GM12875 (cell line): ENCODE data around the gene COIL.

Experiments
- H3K4me3 ChIP-seq: one replicate; pipeline ENCODE4 v1.5.1; 2011; ENCODE audit warnings: low read depth, low read length, control low read depth
- CTCF ChIP-seq: IDR thresholded peaks from 2 replicates; pipeline ENCODE4 v1.5.1; 2011; ENCODE audit warnings: low read depth, mild to moderate bottlenecking, control low read depth, inconsistent platforms, low read length, moderate library complexity, borderline replicate concordance; ENCODE audit not compliant: insufficient read depth

COIL gene

GRCh38 chr17:56925088-56925487, 35.8 kb downstream of the COIL start:
- no peak for TF ChIP-seq CTCF

GRCh38 chr17:56919717-56920116, 41.1 kb downstream of the COIL start:
- no peak for TF ChIP-seq CTCF
- H3K4me3 ChIP-seq = no peak overlapping the region

More at GRCh38 chr17:56925088-56925487, 35.8 kb downstream of the COIL start:
- no peak overlapping the region for H3K4me3 ChIP-seq

- no peak for TF ChIP-seq CTCF
- H3K4me3 ChIP-seq = no peak overlapping the region
These were observed 41.9 kb downstream of the COIL start for GRCh38 chr17:56918916-56919315.

- H3K4me3 ChIP-seq = no peak overlapping the region
- no peak for TF ChIP-seq CTCF
These were observed 43.1 kb downstream of the COIL start for GRCh38 chr17:56917559-56918296.

- TF ChIP-seq CTCF = no peak
These were observed 46.1 kb downstream of the COIL start for GRCh38 chr17:56914581-56915273.

GRCh38 chr17:56913867-56914580, 46.8 kb downstream of the COIL start, which contains the start of gene TRIM25:
Gene TRIM25 (minus strand): TSS chr17:56914049. CDS start chr17:56913988, 61 bp downstream.
- peak within 1 kb of the TSS; percentile 93 for H3K4me3 ChIP-seq
- no peak for TF ChIP-seq CTCF

More at GRCh38 chr17:56914581-56915273, 46.1 kb downstream of the COIL start:
- peak overlapping the region; percentile 93 for H3K4me3 ChIP-seq
